Left colon (tissue), 2 donors: ENCODE results near the gene PSG3. TPM values are rescaled to one million over a fixed set of nuclear protein-coding genes. Genes with fewer than 3 reads are reported as not detected.
"Not testable (repeated sequence)": the region's sequence is repeated elsewhere in the genome, so short reads cannot be mapped to it uniquely, and the experiment has no call there.

ENCODE experiments used
- ATAC-seq: fragments of 200-7000 bp; cut with Tn5 transposase; one replicate; pipeline ENCODE4 v1.9.1; 2020; ENCODE audit warnings: mild to moderate bottlenecking, moderate library complexity
- DNase-seq, 2 donors: peaks; one replicate each; pipeline ENCODE4 v3.0.0-alpha.2; 2020
- intact Hi-C, 2 donors: fragments of 100-400 bp; cut with DNase I in 1 of 2; cut with micrococcal nuclease in 1 of 2; formaldehyde crosslinking; loops; one replicate each; pipeline versions ENCODE4 v1.11.2 to v1.14.0; 2022; cut with DNase I, micrococcal nuclease
- total RNA-seq, 2 donors: library from RNA; stranded (reverse); fragmentation: NEBNext Ultra II Directional; extraction: Animal tissue kit (Norgen Biotek cat#: 25700); gene quantifications; one replicate each; pipeline ENCODE4 v1.2.1, GENCODE V29; 2021
- donor health status: DM: no; HTN: no; CAD: no.
- donor health status: DM: yes; HTN: yes; CAD: no.

PSG3 gene
- total RNA-seq, 2 donors from 2014 or later, result not detected

GRCh38 chr19:42712753-42713152 is 27.5 kb downstream of the PSG3 start:
- intact Hi-C loops, ATAC-seq, DNase-seq: not testable (repeated sequence)

DNA sequence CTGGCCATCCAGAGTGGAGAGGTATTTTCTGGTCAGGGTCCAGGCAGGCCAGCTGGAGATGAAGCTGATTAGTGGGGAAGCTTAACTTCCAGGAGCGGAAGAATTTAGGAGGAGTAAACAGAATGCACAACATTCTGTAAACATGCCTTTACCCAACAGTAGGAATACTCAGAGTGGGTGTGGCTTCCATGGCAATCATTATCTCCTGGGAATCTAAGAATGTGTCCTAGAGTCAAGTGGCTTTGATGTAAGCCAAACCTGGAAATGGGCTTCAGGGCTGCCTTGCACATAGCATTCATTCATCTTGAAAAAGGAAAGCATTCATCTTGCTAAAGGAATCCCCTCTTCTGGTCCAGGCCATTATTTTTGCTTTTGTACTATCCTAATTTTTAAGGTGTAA is 29.3 kb downstream of the PSG3 start:
- DNase-seq, intact Hi-C loops, ATAC-seq: not testable (repeated sequence)

DNA sequence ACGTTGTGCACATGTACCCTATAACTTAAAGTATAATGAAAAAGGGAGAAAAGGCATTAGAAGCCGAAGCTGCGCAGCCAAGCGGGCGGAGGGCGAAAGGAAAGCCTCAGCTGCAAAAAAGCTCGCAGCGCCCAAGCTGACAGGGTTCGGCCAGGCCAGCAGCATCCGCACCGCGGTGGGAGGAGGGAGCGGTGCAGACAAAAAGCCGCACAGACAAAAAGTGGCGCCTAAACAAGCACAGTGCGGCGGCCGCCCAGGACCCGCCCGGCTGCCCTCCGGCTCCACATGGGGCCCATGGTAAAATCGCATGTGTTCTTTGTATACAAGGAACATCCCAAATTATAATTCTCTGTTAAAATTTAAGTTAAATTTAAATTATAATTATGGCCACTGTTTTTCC is 42.4 kb downstream of the PSG3 start:
- DNase-seq, result no peak
- ATAC-seq, result no peak
- intact Hi-C loops, result no loop called here

- DNase-seq (no peak), ATAC-seq (no peak)
- intact Hi-C loops, result no loop called here
Observed at GRCh38 chr19:42695811-42696503, 44.3 kb downstream of the PSG3 start.

GRCh38 chr19:42693760-42694350 is 46.4 kb downstream of the PSG3 start:
- intact Hi-C loops, result no loop called here
- ATAC-seq, result no peak
- no peak for DNase-seq

DNA sequence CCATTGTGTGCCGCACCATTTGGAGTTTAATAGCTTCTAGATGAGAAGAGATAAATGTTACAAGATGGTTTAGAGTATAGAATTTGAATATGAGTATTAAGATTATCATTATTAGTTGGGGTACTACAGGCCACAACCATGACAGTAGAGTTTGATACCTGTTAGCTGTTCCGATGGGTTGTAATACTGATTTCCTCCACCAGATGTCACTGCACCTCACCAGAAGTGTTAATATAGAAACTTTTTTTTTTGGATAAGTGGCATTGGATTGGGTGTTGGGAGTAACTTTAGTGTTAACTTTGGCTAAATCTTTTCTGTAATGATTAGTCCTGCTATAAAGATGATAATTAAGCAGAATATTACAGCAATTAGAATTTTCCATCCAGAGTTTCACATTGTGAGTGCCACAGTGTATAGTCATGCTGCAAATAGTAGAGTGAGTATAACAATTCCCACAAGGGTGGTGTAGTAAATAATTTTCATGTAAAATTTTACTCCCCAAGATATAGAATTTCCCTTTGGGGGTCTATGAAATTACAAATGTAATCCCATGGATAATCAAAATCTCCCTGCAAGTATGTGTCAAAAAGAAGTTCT is 56.3 kb downstream of the PSG3 start:
- DNase-seq, result no peak
- ATAC-seq, result no peak
- intact Hi-C loops, result no loop called here

DNA sequence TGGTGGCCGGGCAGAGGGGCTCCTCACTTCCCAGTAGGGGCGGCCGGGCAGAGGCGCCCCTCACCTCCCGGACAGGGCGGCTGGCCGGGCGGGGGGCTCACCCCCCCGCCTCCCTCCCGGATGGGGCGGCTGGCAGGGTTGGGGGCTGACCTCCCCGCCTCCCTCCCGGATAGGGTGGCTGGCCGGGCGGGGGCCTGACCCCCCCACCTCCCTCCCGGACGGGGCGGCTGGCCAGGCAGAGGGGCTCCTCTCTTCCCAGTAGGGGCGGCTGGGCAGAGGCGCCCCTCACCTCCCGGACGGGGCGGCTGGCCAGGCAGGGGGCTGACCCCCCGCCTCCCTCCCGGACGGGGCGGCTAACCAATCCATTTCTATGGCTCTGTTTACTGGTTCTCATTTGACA is 64.0 kb downstream of the PSG3 start:
- DNase-seq, intact Hi-C loops, ATAC-seq: not testable (repeated sequence)

DNA sequence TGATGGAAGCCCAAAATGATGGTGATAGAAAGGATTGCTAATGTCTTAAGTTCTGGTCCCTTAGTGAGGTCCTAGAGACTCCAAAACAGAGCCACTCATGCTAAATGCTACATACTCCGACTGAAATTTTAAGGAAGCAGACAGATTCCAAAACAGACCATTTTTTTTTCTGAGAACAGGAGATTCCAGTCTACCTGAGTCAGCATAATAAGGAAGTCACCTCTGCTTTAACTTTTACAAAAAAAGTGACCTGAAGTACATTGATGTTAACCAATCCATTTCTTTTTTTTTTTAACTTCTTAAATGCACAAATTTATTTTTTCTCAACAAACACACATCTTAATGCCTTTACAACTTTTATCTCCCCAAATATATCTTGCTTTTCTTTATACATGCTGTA is 65.7 kb downstream of the PSG3 start:
- ATAC-seq, intact Hi-C loops, DNase-seq: not testable (repeated sequence)

Other genes with a start within 250 kb of the PSG3 start
- gene CEACAM1, start 212.0 kb downstream of the PSG3 start, total RNA-seq, result 1,000 to 10,000 TPM in 1 of 2 donors, 100 to 1,000 TPM in 1; 627 to 1,309 TPM
- 1 to 10 TPM in 1 of 2 donors, under 1 TPM in 1; 0.89 to 1.7 TPM for gene CEACAM8, start 145.6 kb downstream of the PSG3 start, total RNA-seq
- gene PSG8, start 25.2 kb upstream of the PSG3 start, total RNA-seq, result not detected
- not detected for gene PSG1, start 139.2 kb upstream of the PSG3 start, total RNA-seq
- gene PSG6, start 177.4 kb upstream of the PSG3 start, total RNA-seq, result not detected
- not detected for gene PSG7, start 196.7 kb upstream of the PSG3 start, total RNA-seq